Measurements from ENCODE around the gene ACER3. TPM values are rescaled to one million over a fixed set of nuclear protein-coding genes. Genes with fewer than 3 reads are reported as not detected.

The ACER3 gene
- total and polyA plus RNA-seq, 4 donors = 1.9 to 5.9 (median 4.2) TPM

DNA sequence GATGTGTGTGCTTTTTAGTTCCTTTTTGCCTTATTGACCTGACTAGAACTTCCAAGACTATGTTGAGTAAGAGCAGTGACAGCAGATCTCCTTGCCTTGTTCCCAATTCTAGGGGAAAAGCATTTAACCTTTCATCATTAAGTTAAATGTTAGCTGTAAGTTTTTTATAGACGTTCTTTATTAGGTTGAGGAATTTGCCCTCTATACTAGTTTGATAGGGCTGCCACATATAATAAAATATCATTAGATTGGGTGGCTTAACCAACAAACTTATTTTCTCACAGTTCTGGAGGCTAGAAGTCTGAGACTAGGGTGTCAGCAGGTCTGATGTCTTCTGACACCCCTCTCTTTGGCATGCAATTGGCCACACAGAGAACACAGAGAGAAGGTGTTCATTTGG is 140.9 kb downstream of the ACER3 start:
- no peak overlapping the region for H3K4me3 ChIP-seq (ENCODE audit: low read depth in 1 of 3, low read length in 3 of 3)
- H3K27me3 ChIP-seq (ENCODE audit: control insufficient read depth in 4 of 4, insufficient read depth in 4 of 4, low read length in 3 of 4) = no peaks in the 10 kb centered on the region
- no peaks in the 10 kb centered on the region for H3K9me3 ChIP-seq (ENCODE audit: control insufficient read depth in 4 of 4, low read length in 3 of 4)
- no peak for DNase-seq (ENCODE audit: low spot score)
- TF ChIP-seq, protein P1, sequence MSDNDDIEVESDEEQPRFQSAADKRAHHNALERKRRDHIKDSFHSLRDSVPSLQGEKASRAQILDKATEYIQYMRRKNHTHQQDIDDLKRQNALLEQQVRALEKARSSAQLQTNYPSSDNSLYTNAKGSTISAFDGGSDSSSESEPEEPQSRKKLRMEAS (IDR thresholded peaks at IDR 0.05) = no peak
- no peak for TF ChIP-seq EGR1 (IDR thresholded peaks at IDR 0.05; ENCODE audit: low read depth in 2 of 2)
- TF ChIP-seq, protein P2, sequence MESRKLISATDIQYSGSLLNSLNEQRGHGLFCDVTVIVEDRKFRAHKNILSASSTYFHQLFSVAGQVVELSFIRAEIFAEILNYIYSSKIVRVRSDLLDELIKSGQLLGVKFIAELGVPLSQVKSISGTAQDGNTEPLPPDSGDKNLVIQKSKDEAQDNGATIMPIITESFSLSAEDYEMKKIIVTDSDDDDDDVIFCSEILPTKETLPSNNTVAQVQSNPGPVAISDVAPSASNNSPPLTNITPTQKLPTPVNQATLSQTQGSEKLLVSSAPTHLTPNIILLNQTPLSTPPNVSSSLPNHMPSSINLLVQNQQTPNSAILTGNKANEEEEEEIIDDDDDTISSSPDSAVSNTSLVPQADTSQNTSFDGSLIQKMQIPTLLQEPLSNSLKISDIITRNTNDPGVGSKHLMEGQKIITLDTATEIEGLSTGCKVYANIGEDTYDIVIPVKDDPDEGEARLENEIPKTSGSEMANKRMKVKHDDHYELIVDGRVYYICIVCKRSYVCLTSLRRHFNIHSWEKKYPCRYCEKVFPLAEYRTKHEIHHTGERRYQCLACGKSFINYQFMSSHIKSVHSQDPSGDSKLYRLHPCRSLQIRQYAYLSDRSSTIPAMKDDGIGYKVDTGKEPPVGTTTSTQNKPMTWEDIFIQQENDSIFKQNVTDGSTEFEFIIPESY (IDR thresholded peaks at IDR 0.05) = no peak
- no peak for TF ChIP-seq TAF1 (conservative IDR thresholded peaks at IDR 0.05)
- no peak for TF ChIP-seq NR2F2 (IDR thresholded peaks at IDR 0.05)
- no peak for TF ChIP-seq YY1 (IDR thresholded peaks at IDR 0.05)
- TF ChIP-seq FOXA1 (IDR thresholded peaks at IDR 0.05) = no peak
- TF ChIP-seq RAD21 (IDR thresholded peaks at IDR 0.05) = no peak
- TF ChIP-seq JUND (IDR thresholded peaks at IDR 0.05) = no peak
- TF ChIP-seq, protein P3, sequence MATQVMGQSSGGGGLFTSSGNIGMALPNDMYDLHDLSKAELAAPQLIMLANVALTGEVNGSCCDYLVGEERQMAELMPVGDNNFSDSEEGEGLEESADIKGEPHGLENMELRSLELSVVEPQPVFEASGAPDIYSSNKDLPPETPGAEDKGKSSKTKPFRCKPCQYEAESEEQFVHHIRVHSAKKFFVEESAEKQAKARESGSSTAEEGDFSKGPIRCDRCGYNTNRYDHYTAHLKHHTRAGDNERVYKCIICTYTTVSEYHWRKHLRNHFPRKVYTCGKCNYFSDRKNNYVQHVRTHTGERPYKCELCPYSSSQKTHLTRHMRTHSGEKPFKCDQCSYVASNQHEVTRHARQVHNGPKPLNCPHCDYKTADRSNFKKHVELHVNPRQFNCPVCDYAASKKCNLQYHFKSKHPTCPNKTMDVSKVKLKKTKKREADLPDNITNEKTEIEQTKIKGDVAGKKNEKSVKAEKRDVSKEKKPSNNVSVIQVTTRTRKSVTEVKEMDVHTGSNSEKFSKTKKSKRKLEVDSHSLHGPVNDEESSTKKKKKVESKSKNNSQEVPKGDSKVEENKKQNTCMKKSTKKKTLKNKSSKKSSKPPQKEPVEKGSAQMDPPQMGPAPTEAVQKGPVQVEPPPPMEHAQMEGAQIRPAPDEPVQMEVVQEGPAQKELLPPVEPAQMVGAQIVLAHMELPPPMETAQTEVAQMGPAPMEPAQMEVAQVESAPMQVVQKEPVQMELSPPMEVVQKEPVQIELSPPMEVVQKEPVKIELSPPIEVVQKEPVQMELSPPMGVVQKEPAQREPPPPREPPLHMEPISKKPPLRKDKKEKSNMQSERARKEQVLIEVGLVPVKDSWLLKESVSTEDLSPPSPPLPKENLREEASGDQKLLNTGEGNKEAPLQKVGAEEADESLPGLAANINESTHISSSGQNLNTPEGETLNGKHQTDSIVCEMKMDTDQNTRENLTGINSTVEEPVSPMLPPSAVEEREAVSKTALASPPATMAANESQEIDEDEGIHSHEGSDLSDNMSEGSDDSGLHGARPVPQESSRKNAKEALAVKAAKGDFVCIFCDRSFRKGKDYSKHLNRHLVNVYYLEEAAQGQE (IDR thresholded peaks at IDR 0.05) = no peak
- no peak for TF ChIP-seq RXRA (IDR thresholded peaks at IDR 0.05)
- no peak for TF ChIP-seq HNF4G (IDR thresholded peaks at IDR 0.05)
- TF ChIP-seq GABPA (IDR thresholded peaks at IDR 0.05 in 1 of 2, conservative IDR thresholded peaks at IDR 0.05 in 1 of 2) = no peak
- no peak for TF ChIP-seq HNF4A (conservative IDR thresholded peaks at IDR 0.05)
- H3K36me3 ChIP-seq (ENCODE audit: control insufficient read depth in 4 of 4, insufficient read depth in 3 of 4, low read depth in 1 of 4, low read length in 3 of 4) = no peaks in the 10 kb centered on the region
- no peak overlapping the region for H3K27ac ChIP-seq (ENCODE audit: low read depth in 1 of 2, low read length in 2 of 2)
- 82% methylated on average over 1 of the region's 1 CpG for WGBS
- H3K4me1 ChIP-seq (ENCODE audit: control insufficient read depth in 4 of 4, insufficient read depth in 4 of 4, low read length in 3 of 4) = no peaks in the 10 kb centered on the region
- no peak overlapping the region for H3K9ac ChIP-seq (ENCODE audit: low read depth in 1 of 2, low read length in 2 of 2)

DNA sequence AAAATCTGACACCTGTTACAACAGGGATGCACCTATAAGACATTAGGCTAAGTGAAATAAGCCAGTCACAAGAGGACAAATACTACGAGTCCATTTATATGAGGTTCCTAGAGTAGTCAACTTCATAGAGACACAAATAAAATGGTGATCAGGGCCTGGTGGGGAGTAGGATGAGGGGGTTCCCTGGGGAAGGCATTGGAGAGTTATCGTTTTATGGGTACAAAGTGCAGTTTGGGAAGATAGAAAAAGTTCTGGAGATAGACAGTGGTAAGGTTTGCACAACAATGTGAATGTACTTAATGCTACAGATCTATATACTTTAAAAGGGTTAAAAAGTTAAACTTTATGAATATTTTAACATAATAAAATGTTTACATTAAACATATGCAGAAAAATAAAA is 142.1 kb downstream of the ACER3 start:
- Histone ChIP-seq H3K27me3 (ENCODE audit: control insufficient read depth in 4 of 4, insufficient read depth in 4 of 4, low read length in 3 of 4) (no peaks in the 10 kb centered on the region), H3K9me3 (ENCODE audit: control insufficient read depth in 4 of 4, low read length in 3 of 4) (no peaks in the 10 kb centered on the region), H3K36me3 (ENCODE audit: control insufficient read depth in 4 of 4, insufficient read depth in 3 of 4, low read depth in 1 of 4, low read length in 3 of 4) (no peaks in the 10 kb centered on the region), H3K27ac (ENCODE audit: low read depth in 1 of 2, low read length in 2 of 2) (no peak overlapping the region), H3K4me3 (ENCODE audit: low read depth in 1 of 3, low read length in 3 of 3) (no peak overlapping the region), H3K9ac (ENCODE audit: low read depth in 1 of 2, low read length in 2 of 2) (no peak overlapping the region), H3K4me1 (ENCODE audit: control insufficient read depth in 4 of 4, insufficient read depth in 4 of 4, low read length in 3 of 4) (no peaks in the 10 kb centered on the region)
- no peak for DNase-seq (ENCODE audit: low spot score)
- TF ChIP-seq, protein P1 (IDR thresholded peaks at IDR 0.05) = no peak
- TF ChIP-seq GABPA (IDR thresholded peaks at IDR 0.05 in 1 of 2, conservative IDR thresholded peaks at IDR 0.05 in 1 of 2) (no peak), TAF1 (conservative IDR thresholded peaks at IDR 0.05) (no peak), YY1 (IDR thresholded peaks at IDR 0.05) (no peak), HNF4G (IDR thresholded peaks at IDR 0.05) (no peak), EGR1 (IDR thresholded peaks at IDR 0.05; ENCODE audit: low read depth in 2 of 2) (no peak), RXRA (IDR thresholded peaks at IDR 0.05) (no peak), NR2F2 (IDR thresholded peaks at IDR 0.05) (no peak)
- TF ChIP-seq, protein P4, sequence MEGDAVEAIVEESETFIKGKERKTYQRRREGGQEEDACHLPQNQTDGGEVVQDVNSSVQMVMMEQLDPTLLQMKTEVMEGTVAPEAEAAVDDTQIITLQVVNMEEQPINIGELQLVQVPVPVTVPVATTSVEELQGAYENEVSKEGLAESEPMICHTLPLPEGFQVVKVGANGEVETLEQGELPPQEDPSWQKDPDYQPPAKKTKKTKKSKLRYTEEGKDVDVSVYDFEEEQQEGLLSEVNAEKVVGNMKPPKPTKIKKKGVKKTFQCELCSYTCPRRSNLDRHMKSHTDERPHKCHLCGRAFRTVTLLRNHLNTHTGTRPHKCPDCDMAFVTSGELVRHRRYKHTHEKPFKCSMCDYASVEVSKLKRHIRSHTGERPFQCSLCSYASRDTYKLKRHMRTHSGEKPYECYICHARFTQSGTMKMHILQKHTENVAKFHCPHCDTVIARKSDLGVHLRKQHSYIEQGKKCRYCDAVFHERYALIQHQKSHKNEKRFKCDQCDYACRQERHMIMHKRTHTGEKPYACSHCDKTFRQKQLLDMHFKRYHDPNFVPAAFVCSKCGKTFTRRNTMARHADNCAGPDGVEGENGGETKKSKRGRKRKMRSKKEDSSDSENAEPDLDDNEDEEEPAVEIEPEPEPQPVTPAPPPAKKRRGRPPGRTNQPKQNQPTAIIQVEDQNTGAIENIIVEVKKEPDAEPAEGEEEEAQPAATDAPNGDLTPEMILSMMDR (IDR thresholded peaks at IDR 0.05; ENCODE audit: low read depth, low read length, missing input control) = no peak
- TF ChIP-seq, protein P2 (IDR thresholded peaks at IDR 0.05) = no peak
- TF ChIP-seq, protein P3 (IDR thresholded peaks at IDR 0.05) = no peak
- WGBS = 90% methylated on average over 2 of the region's 2 CpGs

All from liver (tissue), 9 donors.